Measurements from ENCODE around the gene RCN2.
"Not testable (repeated sequence)": the region's sequence is repeated elsewhere in the genome, so short reads cannot be mapped to it uniquely, and the experiment has no call there.

Gene RCN2

DNA sequence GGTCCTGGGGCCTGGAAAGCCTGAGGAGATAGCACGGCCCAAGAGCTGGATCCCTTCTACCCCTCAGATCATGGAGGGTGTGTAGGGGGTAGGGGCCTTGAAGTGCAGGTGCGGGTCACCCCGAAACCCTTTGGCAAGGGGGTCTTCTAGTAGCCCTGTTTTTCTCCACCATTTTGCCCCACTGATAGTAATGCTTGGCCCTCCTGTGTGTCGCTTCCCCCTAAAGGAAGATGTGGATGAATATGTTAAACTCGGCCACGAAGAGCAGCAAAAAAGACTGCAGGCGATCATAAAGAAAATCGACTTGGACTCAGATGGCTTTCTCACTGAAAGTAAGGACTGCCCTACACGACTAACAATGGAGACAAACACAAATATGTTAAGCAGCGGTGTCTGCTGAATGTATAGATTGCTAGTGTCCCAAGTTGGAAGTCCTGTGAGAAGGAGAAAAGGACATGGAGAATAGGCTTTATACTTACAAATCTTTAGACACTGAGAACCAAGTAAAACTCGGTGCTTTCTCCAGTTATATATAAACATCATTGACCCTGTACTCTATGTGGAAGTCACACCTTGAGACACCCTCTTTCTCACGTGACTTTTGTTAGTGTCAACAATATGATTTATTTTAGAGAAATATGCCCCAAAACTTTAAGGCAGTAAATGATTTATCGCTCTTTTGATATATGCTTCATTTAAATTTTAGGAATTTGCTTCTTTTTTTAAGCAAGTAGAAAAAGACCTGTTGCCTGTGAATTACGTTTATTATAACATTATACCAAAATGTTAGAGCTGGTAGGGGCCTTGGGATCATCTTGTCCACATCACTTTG, 802 bp downstream of the RCN2 start:
- no peak for DNase-seq (ENCODE audit: low read depth)

DNA sequence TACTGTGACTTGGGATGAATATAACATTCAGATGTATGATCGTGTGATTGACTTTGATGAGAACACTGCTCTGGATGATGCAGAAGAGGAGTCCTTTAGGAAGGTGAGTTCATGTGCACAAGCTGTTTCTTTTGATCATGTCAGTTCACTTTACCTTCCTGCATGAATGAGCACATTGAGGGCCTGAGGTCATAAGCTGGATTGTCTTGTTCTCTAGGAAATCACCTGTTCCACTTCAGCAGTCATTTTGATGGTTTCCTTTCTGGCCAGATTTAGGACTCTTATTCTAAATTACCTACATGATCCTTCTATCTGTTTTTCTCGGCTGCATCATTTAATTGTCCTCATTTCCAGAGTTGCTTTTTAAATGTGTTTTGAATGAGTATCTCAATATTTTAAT, 4.1 kb downstream of the RCN2 start:
- no peak for DNase-seq (ENCODE audit: low read depth)

DNA sequence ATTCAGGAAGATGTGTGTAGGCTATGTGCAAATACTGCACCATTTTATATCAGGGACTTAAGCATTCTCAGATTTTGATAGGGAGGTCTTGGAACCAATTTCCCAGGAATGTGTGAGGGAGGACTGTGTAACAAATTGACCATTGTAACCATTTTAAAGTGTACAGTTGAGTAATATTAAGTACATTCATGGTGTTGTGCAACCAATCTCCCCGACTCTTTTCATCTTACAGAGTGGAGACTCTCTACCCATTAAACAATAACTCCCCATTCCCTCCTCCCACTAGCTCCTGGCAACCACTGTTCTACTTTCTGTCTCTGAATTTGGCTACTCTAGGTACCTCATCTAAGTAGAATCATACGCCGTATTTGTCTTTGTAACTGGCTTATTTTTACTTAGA, 5.1 kb downstream of the RCN2 start:
- no peak for DNase-seq (ENCODE audit: low read depth)

DNA sequence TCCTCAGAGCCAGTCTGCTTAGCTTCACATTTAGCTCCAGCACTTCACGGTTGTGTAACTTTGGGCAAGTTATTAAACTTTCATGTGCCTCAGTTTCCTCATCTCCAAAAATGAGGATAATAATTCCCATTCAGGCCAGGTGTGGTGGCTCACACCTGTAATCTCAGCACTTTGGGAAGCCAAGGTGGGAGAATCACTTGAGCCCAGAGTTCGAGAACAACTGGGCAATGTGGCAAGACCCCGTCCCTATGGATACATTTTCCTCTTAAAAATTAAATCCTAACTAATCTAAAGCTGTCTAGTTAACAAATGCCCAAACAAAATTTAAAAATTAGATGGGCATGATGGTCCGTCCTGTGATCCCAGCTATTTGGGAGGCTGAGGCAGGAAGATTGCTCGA, 7.2 kb downstream of the RCN2 start:
- no peak for DNase-seq (ENCODE audit: low read depth)

DNA sequence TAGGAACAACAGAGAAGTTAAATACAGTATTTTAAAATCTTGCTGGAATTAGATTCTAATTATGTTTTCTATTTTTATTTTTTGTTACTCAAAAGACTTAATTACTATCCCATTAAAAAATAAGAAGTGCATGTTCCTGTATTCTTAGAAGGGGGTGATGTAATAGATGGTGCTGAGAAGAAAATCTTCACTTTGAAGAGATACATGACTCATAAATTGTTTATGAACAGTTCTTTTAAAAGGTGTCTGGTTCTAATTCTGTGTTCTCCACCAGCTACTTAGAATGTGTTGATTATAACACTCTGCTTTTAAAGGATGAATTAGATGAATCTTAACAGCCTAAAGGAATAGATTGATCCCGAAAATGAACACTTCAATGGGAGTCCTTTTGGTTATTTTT, 8.2 kb downstream of the RCN2 start:
- no peak for DNase-seq (ENCODE audit: low read depth)

DNA sequence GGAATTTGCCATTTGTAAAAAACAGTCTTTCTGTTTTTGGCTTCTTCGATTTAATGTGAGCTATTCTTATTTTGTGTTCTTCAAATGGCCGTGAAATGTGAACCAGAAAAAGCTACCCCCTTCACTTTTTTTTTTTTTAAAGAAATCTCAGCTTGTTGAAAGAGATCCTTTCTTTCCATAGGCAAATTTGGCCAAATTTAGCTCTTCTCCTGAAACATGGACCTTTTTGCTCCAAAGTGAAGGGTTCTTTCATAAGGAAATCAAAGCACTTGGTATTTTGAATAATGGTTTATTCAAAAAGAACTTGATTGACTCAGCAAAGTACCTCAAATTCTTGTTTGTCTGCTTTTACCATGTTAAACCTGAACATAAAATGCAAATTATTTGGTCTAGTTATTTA, 10.1 kb downstream of the RCN2 start:
- no peak for DNase-seq (ENCODE audit: low read depth)

DNA sequence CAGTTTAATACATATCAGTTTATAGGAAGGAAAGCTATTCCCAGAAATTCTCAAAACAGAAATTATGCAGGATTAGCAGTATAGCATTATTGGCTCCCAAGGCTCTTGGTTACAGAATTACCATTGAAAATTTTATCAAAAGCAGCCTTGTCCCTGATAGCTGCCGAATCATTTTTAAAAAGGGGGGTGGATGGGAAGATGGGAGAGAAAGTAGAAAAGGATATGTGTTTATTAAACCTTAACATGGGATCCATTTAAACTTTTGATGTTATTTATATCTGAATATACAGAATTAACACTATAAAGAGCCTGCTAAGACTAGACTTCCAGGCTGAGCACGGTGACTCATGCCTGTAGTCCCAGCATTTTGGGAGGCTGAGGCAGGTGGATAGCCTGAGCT, 10.8 kb downstream of the RCN2 start:
- no peak for DNase-seq (ENCODE audit: low read depth)

DNA sequence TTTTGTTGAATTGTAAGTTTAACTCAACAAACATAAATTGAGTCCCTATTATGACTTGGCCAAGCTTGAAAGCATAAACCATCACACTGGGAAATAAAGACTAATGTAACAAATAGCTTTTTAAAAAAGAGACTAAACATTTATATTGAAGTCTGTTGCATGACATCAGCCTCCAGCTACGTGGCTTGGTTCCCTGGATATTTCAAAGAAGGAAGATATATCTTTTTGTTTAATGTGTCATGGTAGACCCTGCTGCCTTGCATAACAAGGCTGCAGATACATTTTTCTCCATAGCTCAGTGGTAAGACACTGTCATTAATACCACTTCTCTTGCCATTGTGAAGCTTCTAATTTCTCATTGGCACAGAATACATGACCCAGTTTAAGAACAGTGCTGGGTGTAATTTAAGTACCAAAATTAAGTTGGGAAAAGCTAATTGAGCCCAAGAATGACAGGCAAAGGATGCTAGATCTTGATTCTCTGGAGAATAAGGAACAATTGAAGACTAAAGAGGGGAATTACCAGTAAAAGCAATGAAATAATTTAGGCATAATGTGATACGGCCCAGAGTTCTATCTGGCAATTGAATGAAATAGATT, 14.0 kb downstream of the RCN2 start:
- DNase-seq (ENCODE audit: low read depth), result no peak

DNA sequence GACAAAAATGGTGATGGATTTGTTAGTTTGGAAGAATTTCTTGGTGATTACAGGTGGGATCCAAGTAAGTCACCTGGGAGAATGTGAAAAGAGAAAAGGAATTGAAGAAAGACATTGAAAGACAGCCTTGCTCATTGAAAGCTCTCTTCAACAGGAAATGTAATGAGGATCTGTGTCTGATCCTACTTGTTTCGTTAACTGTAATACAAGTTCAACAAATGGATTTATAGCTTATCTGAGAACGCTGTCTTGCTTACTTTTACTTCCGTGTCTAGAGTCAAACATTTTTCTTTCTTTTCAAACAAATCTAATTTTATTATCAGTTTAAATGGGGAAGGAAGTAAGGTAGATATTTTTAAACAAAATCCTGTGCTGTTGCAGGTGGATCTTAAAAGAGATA, 15.9 kb downstream of the RCN2 start:
- no peak for DNase-seq (ENCODE audit: low read depth)

DNA sequence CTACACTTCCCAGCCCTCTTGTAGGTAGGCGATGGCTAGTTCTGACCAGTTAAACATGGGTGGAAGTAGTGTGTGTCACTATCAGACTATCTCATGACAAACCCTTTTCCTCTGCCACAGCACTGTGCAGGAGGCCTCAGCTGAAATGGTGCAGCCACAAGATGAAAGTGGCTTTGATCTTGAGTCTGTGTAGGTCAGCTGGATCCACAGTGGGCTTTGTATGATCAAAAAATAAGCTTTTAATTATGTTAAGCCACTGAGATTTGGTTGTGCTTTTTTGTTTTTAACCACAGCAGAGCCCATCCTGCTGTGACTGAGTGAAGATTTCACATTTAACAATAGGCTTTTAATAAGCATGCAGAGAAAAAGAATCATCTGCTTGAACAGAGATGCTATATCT, 19.7 kb downstream of the RCN2 start:
- no peak for DNase-seq (ENCODE audit: low read depth)

DNA sequence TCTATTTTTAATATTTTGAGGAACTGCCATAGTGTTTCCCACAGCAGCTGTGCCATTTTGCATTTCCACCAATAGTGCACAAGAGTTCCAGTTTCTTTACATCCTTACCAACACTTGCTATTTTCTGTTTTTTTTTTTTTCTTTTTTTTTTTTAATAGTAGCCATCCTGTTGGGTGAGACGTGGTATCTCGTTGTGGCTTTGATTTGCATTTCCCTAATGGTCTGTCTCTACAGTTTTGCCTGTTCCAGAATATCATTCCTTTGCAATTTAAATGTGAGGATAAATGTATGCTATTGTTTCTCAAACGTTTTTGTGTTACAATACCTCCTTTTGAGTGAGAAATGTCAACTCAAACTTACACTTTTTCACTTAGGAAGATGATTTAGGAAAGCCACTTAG, 22.4 kb downstream of the RCN2 start:
- DNase-seq (ENCODE audit: low read depth), result no peak

DNA sequence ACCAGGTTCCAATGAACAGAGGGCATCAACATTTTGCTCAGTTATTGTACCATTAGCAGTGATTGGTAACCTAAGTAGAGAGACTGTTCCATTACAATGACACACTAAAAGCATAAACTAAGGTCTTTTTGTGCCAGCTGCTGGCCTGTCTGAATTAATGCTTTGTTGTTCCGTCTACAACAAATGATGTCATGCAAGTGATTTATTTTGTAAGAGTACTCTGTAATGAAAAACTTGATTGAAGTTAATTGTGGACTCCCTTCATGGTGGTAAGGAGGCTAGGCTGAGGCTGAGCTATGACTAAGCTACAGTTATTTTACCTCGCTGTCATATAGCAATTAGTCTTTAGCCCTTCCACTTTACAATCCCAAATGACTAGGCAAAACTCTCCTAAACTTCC, 23.2 kb downstream of the RCN2 start:
- DNase-seq (ENCODE audit: low read depth), result no peak

DNA sequence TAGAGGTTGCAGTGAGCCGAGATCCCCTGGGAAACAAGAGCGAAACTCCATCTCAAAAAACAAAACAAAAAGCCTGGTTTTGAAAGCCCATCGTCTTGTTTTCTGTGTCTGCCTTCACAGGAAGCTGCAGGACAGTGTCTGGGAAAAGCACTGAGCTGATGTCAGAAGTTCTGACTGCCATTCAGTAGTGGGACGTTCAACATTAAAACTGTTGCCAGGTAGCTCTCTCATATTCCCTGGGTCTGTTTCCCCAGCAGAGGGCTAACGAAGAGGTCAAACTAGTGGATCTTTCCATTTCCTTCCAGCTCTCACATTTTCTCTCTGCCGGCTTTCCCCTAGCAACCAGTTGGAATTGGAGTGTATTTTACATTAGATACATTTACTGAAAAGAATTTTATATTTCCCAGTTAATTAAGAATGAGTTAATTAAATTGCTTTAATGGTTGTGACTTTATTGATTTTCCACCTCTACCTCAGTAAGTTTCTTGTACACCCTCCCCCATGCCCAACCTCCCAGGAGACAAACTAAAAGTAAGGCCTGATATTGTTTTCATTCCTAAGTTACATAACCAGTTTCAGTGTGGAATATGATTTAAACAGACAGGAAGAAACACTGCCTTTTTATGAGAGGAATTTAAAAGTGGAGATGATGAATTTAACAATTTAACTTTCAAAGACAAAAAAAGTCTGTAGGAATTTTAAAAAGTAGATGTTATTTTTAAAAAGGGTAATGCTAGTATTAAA, 29.9 kb downstream of the RCN2 start:
- no peak for DNase-seq (ENCODE audit: low read depth)

DNA sequence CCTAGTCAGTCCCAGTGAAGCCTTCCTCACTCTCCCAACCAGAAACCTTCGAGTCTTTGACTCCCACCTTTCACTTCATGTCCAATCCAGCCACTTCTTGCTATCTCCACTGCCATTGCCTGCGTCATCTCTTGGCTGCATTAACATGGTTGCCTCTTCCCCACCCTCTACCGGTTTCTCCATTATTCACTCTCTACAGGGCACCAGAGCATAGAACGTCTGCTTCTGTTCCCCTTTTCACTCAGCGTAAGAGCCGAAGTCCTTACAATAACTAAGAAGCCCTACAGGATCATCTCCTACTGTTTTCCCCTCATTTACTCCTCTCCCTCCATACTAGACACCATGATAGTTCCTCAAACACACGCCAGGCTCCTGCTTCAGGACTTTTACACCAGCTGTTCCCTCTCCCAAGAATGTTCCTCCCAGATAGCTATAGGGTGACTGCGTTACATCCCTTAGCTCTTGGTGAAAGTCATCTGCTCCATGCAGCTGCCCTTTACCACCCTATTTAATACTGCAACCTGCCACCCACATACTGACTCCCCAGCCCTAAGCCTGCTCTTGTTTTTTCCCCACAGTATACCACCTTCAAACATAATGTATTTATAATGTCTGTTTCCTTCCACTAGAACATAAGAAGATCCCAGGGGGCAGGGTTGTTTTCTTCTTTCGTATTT, 30.9 kb downstream of the RCN2 start:
- DNase-seq (ENCODE audit: low read depth), result no peak

DNA sequence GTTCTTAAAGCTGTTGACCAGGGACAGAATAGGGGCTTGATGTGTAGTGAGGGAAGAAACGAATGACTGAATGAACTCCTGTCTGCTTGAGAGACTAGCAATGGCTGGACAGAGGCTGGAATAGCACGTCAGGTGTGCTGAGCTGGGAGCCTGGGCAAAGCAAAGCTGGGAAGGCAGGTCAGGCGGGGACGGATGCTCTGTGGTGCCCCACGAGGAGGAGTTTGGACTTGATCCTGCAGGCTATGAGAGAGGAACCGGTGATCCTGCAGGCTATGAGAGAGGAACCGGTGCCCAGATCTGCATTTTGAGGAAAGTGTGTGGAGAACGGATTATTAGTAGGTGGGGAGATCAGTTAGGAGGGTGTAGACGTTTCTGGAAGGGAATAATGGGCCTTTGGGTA, 32.0 kb downstream of the RCN2 start:
- DNase-seq (ENCODE audit: low read depth), result no peak

DNA sequence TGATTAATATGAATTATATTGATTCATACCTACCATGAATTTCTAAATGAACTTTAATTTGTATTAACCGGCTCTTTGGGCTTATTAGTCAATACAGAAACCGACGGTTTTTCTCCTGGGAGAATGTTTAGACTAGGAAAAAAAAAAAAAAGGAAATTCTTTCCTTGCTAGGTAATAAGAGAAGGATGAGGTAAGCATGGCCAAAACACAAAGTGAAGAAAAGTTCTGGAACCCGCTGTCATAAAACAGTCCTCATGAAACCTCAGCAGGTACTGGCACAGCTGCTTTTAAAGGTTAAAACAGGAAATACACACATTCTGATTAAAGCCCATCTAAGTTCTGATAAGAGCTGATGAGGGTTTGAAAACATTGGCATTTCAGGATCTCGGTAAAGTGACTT, 32.6 kb downstream of the RCN2 start:
- DNase-seq (ENCODE audit: low read depth), result no peak

DNA sequence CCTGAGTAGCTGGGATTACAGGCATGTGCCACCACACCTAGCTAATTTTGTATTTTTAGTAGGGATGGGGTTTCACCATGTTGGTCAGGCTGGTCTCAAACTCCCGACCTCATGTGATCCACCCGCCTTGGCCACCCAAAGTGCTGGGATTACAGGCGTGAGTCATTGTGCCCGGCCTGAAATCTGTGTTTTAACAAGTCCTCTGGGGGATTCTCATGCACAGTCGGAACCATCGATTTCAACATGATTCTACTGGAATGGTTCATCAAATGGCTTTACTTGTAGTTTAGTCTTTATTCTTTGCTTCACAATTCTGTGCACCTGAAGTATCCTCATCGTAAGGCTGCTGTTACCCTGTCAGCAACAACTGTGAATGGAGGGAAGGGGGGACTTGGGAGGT, 34.5 kb downstream of the RCN2 start:
- DNase-seq (ENCODE audit: low read depth), result not testable (repeated sequence)

DNA sequence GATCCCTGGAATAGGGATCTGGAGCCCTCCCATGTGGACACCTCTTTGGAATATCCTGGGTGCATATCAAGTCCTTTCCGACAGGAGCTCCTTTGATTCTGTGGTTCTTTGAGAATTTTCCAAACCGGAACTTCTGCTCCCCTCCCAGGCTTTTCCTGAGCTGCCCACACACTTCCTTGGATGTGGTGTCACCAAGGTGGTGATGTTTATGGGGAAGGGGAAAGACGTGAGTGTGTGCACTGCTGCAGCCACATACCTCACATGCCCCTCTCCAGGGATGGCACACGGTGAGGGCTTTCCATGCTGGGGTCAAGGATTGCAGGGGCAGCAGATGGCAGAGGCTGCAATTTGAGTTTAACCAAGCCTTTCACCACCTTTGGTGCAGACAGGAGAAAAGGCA, 35.5 kb downstream of the RCN2 start:
- no peak for DNase-seq (ENCODE audit: low read depth)

DNA sequence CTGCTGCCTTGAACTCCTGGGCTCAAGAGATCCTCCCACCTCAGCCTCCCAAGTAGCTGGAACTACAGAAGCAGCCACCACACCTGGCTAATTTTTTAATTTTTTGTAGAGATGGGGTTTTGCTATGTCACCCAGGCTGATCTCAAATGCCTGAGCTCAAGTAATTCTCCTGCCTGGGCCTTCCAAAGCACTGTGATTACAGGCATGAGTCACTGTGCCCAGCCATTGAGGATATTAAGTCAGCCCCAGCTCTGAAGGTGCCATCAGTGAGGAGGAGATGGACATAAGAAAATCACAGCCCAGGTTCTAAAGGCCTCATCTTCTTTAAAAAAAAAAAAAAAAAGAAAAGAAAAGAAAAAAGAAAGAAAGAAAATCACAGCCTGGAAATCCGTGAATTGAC, 36.8 kb downstream of the RCN2 start:
- DNase-seq (ENCODE audit: low read depth), result no peak

DNA sequence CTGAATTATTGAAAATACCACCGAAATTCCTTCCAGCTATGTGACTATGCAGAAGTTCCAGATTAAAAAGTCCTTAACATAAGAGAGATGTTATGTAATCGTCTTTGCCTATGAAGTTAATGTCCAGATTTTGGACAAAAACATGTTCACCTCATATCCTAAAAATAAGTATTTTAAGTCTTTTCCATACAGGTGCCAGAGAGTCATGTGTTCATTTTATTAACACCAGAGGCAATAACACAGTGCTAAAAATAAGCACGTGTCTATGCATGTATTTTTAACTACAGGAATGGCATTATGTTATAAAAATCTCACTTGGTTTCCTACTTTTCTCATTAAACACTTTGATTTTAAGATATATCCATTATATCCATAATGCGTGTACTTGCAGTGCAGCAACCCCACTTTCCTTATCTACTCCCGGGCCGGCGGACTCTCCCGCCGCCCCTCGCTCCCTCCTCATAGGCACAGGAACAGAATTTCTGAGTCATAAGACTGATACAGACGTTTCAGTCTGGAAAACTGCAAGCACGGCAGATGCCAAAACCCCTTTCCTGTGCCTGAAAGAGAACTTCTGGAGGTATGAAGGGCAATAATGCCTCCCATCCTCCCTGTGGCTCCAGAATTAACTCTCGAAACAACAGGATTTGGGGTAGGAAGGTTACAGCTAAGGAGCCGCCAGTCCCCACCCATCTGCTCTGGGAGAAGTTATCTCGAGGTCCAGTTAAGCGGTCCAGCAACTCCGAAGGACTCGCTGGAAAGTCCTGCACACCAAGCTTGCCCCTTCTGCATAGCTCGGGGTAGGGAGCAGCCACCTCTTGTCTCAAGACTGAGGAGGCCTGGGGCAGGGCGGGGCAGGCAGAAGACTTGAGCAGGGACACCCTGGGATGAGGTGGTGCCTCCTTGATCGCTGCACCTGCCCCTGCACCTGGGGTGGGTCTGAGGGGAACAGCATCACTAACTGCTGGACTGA, 41.1 kb downstream of the RCN2 start:
- DNase-seq (ENCODE audit: low read depth), result no peak

DNA sequence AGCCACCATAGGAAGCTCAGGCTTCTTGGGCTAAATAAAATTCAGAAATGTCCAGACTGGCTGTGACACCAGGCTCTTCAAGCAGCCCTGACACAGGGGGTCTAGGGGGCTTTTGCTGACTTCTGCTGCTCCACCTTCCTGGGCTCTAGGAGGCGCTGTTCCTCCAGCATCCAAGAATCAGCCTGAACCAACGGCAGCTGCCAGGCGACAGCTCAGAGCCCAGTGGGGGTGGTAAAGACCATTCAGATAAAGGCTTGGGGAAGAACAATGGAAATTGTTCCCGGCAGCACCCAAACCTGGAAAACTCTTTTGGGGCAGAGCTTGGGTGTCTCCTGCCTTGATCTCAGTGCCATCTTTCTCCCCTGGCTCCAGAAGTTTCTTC, 41.8 kb downstream of the RCN2 start:
- no peak for DNase-seq (ENCODE audit: low read depth)

DNA sequence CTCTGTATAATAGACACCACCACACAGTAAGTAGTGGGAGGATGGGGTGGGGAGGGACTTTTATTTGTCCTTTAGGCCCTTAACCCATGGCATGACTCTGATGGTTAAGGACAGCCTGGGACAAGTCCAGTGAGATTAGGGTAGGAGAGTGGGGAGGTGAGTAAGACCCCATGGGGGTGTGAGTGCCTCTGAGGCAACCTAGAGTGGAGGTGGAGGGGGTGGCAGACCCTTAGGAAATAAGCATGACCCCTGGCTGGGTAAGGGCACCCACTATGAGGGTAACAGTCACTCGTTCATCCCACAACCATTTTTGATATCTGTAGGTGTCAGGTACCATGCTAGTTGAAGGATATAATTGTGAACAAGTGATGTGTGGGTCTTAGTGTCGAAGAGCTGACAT, 42.4 kb downstream of the RCN2 start:
- DNase-seq (ENCODE audit: low read depth), result no peak

Measured in stimulated activated CD8-positive, alpha-beta memory T cell treated with anti-CD3 and anti-CD28 coated beads, Interleukin-15, amount 100 ng/mL, for 24 hours (primary cell).